Heart left ventricle (tissue), 13 donors: Measurements from ENCODE around the gene MBD3.

Source experiments
- CTCF ChIP-seq, 12 donors: fragments of 200-600 bp; sonication (generic) in 4 of 12; IDR thresholded peaks; one replicate each; pipeline versions ENCODE4 v1.5.0 to v1.8.0; 2018 to 2022; ENCODE audit warnings: antibody characterized with exemption in 12 of 12, mild to moderate bottlenecking in 5 of 12
- POLR2A ChIP-seq, 2 donors: fragments of 450-650 bp; IDR thresholded peaks; one replicate each; pipeline ENCODE4 v1.6.1; 2017; ENCODE audit warnings: antibody characterized with exemption in 2 of 2, mild to moderate bottlenecking in 2 of 2, moderate library complexity in 2 of 2
- donor health status: ischemic (EF 13 %, LVEDD 7.1; RV severe dilation, severe dysfunction).
- donor health status: DM: no; HTN: yes; CAD: no.
- donor health status: DM: no; HTN: no; CAD: no.
- donor health status: ischemic (EF 25% LVEDD 6.9; RV normal size, moderate dysfunction).
- donor health status: ischemic (EF 25% LVEDD 5.7; RV mildly dilated, moderate dysfunction).
- donor health status: ischemic (EF 35%, LVEDD 5.7; RV mildly dilated, moderate dysfunction).
- donor health status: nonischemic (EF 11% LVEDD 7.7; RV severe dilation, severe dysfunction).
- donor health status: DM: yes; HTN: yes; CAD: no.
- donor health status: PGD.
- donor health status: ischemic (EF 29% LVEDD 5.4; RV normal size, mild dysfunction).
- donor health status: nonischemic (EF 23%, LVEDD 6.1; RV moderate dilation, normal function).

DNA sequence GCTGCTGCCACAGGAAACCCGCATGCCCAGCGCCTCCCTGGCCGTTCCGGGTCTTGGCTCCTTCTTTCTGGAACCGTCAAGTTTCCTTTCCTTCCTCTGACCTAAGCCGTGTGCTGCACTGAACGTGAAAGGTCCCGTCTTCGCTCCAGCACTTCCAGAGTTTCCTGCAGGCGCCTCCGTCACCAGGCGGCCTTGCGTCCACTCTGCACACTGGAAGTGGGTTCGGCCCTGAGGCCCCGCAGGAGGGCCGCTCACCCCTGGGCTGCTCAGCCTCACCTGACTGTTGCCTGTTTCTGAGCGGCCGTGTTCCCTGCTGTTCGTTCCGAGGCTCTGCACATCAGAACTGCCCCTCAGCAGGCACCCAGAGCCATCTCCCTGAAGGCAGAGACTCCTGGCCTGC, 12.3 kb downstream of the MBD3 start:
- TF ChIP-seq CTCF (IDR thresholded peaks at IDR 0.05) (no peak), POLR2A (IDR thresholded peaks at IDR 0.05) (no peak)
